GM12873 (cell line): Measurements from ENCODE around the gene UCN2.

ENCODE experiments used
- CTCF ChIP-seq: IDR thresholded peaks from 2 replicates; pipeline ENCODE4 v1.5.1; 2012; ENCODE audit warnings: low read depth, mild to moderate bottlenecking, moderate library complexity, low read length, control low read depth; ENCODE audit not compliant: insufficient read depth; ENCODE audit errors: missing control alignments

UCN2 gene

GRCh38 chr3:48560648-48561018, 2.9 kb downstream of the UCN2 start:
- TF ChIP-seq CTCF, result no peak

GRCh38 chr3:48558493-48559134, 5.0 kb downstream of the UCN2 start:
- TF ChIP-seq CTCF, result peak; percentile 5

GRCh38 chr3:48556796-48557626, 6.6 kb downstream of the UCN2 start, which contains the start of gene PFKFB4:
TSS of gene PFKFB4 (minus strand) at chr3:48556803. CDS start at chr3:48556777, 26 bp downstream.
- no peak for TF ChIP-seq CTCF

DNA sequence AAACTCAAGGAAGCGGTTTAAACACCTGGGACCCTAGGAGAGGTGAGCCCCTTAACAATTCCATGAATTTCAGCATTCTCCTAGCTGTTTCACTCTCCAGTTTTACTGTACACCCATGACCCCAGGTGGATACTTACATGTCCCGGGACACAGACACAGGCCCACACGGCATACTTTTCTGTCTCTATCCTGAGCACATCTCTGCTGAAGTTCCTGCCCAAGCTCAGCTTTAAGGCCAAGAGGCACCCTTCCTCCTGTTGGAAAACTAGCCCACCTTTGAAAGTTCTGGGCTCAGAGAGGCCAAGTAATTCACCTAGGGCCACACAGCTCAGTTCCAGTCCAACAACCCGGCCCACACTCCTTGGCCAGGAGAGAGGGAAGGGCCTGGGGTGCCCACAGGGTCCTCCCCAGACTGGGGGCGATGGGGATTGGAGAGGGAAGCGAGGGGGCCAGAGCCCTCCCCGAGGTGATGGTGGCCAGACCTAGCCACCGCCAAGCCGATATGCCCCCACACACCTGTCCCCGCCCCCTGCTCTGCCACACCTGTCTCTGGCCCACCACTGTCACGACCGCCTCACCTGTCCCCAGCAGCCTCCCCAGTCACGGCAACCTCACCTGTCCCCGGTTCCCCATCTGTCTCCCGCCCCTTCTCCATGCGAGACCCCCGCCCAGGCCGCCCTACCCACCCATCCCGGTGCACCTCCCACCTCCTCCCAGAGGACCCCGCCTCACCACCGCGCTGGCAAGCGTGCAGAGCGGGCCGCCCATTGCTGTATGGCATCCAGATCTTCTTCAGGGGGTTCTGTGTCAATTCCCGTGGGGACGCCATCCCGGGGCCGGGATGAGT, 7.4 kb downstream of the UCN2 start:
- TF ChIP-seq CTCF, result no peak

DNA sequence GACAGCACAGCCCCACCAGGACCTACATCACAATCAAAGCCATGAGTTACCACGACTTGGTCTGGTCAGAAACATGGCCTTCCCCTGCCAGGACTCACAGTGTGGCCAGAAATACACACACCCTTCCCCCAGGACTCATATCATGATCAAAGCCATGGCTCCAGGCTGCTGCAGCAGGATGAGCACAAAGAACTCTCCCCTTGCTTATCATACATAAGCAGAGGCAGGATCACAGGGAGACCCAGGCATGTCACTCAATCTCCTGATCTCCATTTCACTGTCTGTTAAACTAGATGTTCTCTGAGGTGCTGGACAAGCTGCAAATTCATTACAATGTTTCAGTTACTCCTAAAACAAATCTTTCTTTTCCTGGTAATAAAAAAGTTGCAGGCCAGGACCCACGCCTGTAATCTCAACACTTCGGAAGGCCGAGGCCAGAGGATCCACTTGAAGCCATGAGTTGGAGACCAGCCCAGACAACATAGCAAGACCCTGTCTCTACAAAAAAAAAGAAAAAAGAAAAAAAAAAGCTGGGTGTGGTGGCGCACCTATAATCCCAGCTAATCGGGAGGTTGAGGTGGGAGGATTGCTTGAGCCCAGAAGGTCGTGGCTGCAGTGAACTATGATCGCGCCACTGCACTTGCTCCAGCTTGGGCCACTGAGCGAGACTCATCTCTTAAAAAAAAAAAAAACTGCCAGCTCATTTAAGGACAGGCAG, 8.2 kb downstream of the UCN2 start:
- no peak for TF ChIP-seq CTCF

GRCh38 chr3:48553886-48554845, 9.4 kb downstream of the UCN2 start:
- TF ChIP-seq CTCF, result no peak
